ENCODE data around the gene QSOX1.

GRCh38 chr1:180133193-180133592, 21.5 kb upstream of the QSOX1 start:
- TF ChIP-seq CTCF (IDR thresholded peaks at IDR 0.05; ENCODE audit: insufficient read depth, low read depth, low read length) (no peak), EZH2 (IDR thresholded peaks at IDR 0.05; ENCODE audit: insufficient read depth, low read length) (no peak)

Measured in astrocyte (in vitro differentiated cells and primary cell).